Measurements from ENCODE around the gene JOSD2.
"Not testable (repeated sequence)": the region's sequence is repeated elsewhere in the genome, so short reads cannot be mapped to it uniquely, and the experiment has no call there.

The JOSD2 gene

GRCh38 chr19:50546527-50547221 lies 35.7 kb upstream of the JOSD2 start:
- DNase-seq, result no peak

GRCh38 chr19:50542943-50543342 lies 32.0 kb upstream of the JOSD2 start:
- DNase-seq, result no peak

- peak; percentile 82 for DNase-seq
Measured at GRCh38 chr19:50537769-50538230, 26.8 kb upstream of the JOSD2 start.

- no peak for DNase-seq
Measured at GRCh38 chr19:50537306-50537685, 26.3 kb upstream of the JOSD2 start.

GRCh38 chr19:50536662-50537305 lies 25.8 kb upstream of the JOSD2 start:
- DNase-seq, result no peak

GRCh38 chr19:50535672-50536187 lies 24.7 kb upstream of the JOSD2 start:
- DNase-seq, result no peak

- DNase-seq, result no peak
Measured at GRCh38 chr19:50534478-50534877, 23.5 kb upstream of the JOSD2 start.

- no peak for DNase-seq
Measured at GRCh38 chr19:50532952-50533351, 22.0 kb upstream of the JOSD2 start.

GRCh38 chr19:50531171-50531612 lies 20.2 kb upstream of the JOSD2 start:
- DNase-seq, result no peak

- DNase-seq, result not testable (repeated sequence)
Measured at GRCh38 chr19:50528052-50528451, 17.1 kb upstream of the JOSD2 start.

- no peak for DNase-seq
Measured at GRCh38 chr19:50522881-50523280, 11.9 kb upstream of the JOSD2 start.

GRCh38 chr19:50520822-50521465 lies 10.0 kb upstream of the JOSD2 start:
- DNase-seq, result no peak

GRCh38 chr19:50519006-50519575 lies 8.1 kb upstream of the JOSD2 start:
- DNase-seq, result no peak

- DNase-seq, result no peak
Measured at GRCh38 chr19:50518091-50519005, 7.4 kb upstream of the JOSD2 start.

GRCh38 chr19:50517704-50518075 lies 6.7 kb upstream of the JOSD2 start:
- DNase-seq, result no peak

GRCh38 chr19:50516964-50517703 lies 6.1 kb upstream of the JOSD2 start:
- no peak for DNase-seq

- no peak for DNase-seq
Measured at GRCh38 chr19:50516456-50516855, 5.5 kb upstream of the JOSD2 start.

- no peak for DNase-seq
Measured at GRCh38 chr19:50515168-50515561, 4.2 kb upstream of the JOSD2 start.

- DNase-seq, result no peak
Measured at GRCh38 chr19:50514346-50515167, 3.6 kb upstream of the JOSD2 start.

GRCh38 chr19:50513746-50514345 lies 2.9 kb upstream of the JOSD2 start, which contains the start of gene ASPDH:
ASPDH (minus strand) TSS chr19:50513913; CDS start chr19:50513823, 90 bp downstream.
- no peak for DNase-seq
